ENCODE data around the gene TANGO6.
"Not testable (repeated sequence)": the region's sequence is repeated elsewhere in the genome, so short reads cannot be mapped to it uniquely, and the experiment has no call there.

The TANGO6 gene

DNA sequence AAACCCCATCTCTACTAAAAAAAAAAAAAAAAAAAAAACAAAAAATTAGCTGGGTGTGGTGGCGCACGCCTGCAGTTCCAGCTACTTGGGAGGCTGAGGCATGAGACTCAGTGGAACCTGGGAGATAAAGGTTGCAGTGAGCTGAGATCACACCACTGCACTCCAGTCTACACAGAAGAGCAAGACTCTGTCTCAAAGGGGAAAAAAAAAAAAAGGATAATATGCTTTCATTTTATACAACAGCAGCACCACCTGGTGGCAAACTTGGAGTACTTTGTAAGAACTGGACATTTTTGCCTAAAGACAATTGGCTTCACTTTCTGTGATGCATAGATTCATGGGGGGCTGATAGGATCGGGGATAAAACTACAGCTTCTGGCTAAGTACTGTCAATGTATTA is 280.6 kb downstream of the TANGO6 start:
- no peak for DNase-seq

GRCh38 chr16:69124406-69124805 is 281.1 kb downstream of the TANGO6 start:
- not testable (repeated sequence) for DNase-seq

DNA sequence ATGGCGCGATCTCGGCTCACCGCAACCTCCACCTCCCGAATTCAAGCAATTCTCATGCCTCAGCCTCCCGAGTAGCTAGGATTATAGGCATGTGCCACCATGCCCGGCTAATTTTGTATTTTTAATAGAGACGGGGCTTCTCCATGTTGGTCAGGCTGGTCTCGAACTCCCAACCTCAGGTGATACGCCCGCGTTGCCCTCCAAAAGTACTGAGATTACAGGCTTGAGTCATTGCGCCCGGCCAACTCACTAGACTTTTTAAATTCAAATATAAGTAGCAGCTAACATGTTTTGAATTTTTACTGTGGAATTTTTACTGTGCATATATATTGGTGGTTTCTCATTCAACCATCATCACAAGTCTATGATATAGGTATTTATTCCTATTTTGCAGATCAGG is 281.6 kb downstream of the TANGO6 start:
- DNase-seq, result not testable (repeated sequence)

DNA sequence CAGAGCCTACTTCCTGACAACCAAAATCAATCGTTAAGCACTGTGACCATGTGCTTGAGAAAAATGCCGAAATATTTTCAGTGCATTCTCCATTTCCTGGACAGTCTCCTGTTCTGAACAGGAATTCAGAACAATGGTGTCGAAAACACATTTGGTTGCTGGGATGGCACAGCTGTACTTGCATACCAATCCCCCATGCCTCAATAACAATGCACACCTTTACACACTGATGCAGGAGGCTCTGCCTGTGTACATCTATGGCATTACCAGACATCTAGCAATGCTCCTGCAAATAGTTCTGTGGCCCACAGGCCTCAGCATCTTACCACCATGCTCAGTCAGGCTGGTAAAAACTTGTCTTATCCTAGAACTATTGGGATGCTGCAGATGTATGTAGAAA is 282.9 kb downstream of the TANGO6 start:
- DNase-seq, result no peak

GRCh38 chr16:69126801-69127200 is 283.5 kb downstream of the TANGO6 start:
- not testable (repeated sequence) for DNase-seq

- no peak for DNase-seq
Observed at GRCh38 chr16:69127966-69128510, 284.7 kb downstream of the TANGO6 start.

DNA sequence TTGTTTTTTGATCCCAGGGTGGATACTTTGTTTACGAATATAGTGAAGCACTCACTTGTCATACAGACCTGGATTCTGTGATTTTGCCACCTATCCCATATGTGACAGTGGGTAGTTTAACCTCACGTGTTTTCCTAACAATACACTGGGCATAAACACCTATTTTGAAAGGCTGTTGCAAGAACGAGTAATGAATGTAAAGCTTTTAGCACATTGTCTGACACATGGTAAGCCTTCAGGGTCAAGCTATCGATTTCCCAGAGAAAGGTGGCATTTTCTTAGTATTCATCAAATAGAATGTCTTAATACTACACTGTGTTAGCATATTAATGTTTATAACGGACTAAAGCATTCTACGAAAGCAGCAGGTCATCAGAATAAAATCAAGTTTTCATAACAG is 287.1 kb downstream of the TANGO6 start:
- no peak for DNase-seq

GRCh38 chr16:69131167-69131838 is 288.0 kb downstream of the TANGO6 start:
- peak; percentile 59 for DNase-seq

DNA sequence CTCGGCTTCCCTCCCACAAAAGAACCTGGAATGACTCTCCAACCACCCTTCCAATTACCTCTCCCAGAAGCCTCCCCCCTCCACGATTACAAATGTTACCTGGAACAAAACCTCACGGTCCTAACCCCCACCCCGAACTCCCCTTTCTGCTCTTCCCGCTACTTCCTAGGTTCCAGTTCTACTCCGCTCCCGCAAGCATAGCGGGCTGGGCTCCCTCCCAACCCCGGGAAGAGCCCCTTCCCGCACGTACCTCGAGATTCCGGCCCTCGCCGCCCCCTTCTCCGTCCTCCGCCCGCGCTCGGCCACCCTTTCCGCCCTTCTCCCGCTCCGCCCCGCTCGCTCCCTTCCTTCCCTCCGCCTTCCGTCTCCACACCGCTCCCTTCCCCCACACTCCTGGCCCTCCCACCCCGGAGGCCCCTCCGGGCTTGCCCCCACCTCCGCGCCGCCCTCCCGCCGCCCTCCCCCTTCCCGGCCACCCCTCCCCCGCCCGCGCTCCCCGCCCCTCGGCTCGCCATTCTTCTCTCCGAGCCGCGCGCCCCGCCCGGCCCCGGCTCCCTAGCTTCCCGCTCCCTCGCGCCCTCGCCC is 288.6 kb downstream of the TANGO6 start:
- peak; percentile 90 for DNase-seq

- peak; percentile 92 for DNase-seq
Observed at GRCh38 chr16:69132424-69133252, 289.3 kb downstream of the TANGO6 start, which contains the start of the genes CHTF8 and UTP4. TSS of gene CHTF8 (minus strand) at chr16:69132588. CDS start at chr16:69121458, 11,130 bp downstream. TSS of gene UTP4 (plus strand) at chr16:69132649. CDS start at chr16:69133460, 811 bp downstream.

GRCh38 chr16:69133373-69133954 is 290.1 kb downstream of the TANGO6 start:
- no peak for DNase-seq
